Measurements from ENCODE around the gene GPR137B.

The GPR137B gene

GRCh38 chr1:236222632-236223031 is 80.3 kb downstream of the GPR137B start:
- in situ Hi-C loops (cut with MboI; ENCODE audit: low pct_unique_long_range_greater_than_20kb, low sequenced_read_pairs, unreplicated experiment): no loop called here
- DNase-seq (ENCODE audit: low spot score): no peak
- TF ChIP-seq CTCF (IDR thresholded peaks at IDR 0.05; ENCODE audit: extremely low read depth, insufficient read depth, missing control alignments): no peak

GRCh38 chr1:236228411-236228810 is 86.1 kb downstream of the GPR137B start:
- no peak for TF ChIP-seq CTCF (IDR thresholded peaks at IDR 0.05; ENCODE audit: extremely low read depth, insufficient read depth, missing control alignments)
- in situ Hi-C loops (cut with MboI; ENCODE audit: low pct_unique_long_range_greater_than_20kb, low sequenced_read_pairs, unreplicated experiment): no loop called here
- no peak for DNase-seq (ENCODE audit: low spot score)

- no peak for TF ChIP-seq CTCF (IDR thresholded peaks at IDR 0.05; ENCODE audit: extremely low read depth, insufficient read depth, missing control alignments)
- DNase-seq (ENCODE audit: low spot score): no peak
- in situ Hi-C loops (cut with MboI; ENCODE audit: low pct_unique_long_range_greater_than_20kb, low sequenced_read_pairs, unreplicated experiment): no loop called here
These were observed 92.8 kb downstream of the GPR137B start for GRCh38 chr1:236235116-236235515.

- TF ChIP-seq CTCF (IDR thresholded peaks at IDR 0.05; ENCODE audit: extremely low read depth, insufficient read depth, missing control alignments): no peak
- DNase-seq (ENCODE audit: low spot score): no peak
- in situ Hi-C loops (cut with MboI; ENCODE audit: low pct_unique_long_range_greater_than_20kb, low sequenced_read_pairs, unreplicated experiment): no loop called here
These were observed 96.8 kb downstream of the GPR137B start for GRCh38 chr1:236239092-236239585.

GRCh38 chr1:236240675-236241074 is 98.3 kb downstream of the GPR137B start:
- in situ Hi-C loops (cut with MboI; ENCODE audit: low pct_unique_long_range_greater_than_20kb, low sequenced_read_pairs, unreplicated experiment): no loop called here
- no peak for TF ChIP-seq CTCF (IDR thresholded peaks at IDR 0.05; ENCODE audit: extremely low read depth, insufficient read depth, missing control alignments)

GRCh38 chr1:236242568-236242967 is 100.2 kb downstream of the GPR137B start:
- no peak for DNase-seq (ENCODE audit: low spot score)
- in situ Hi-C loops (cut with MboI; ENCODE audit: low pct_unique_long_range_greater_than_20kb, low sequenced_read_pairs, unreplicated experiment): no loop called here
- TF ChIP-seq CTCF (IDR thresholded peaks at IDR 0.05; ENCODE audit: extremely low read depth, insufficient read depth, missing control alignments): no peak

More at GRCh38 chr1:236240675-236241074, 98.3 kb downstream of the GPR137B start:
- no peak for DNase-seq (ENCODE audit: low spot score)

- TF ChIP-seq CTCF (IDR thresholded peaks at IDR 0.05; ENCODE audit: extremely low read depth, insufficient read depth, missing control alignments): no peak
- in situ Hi-C loops (cut with MboI; ENCODE audit: low pct_unique_long_range_greater_than_20kb, low sequenced_read_pairs, unreplicated experiment): no loop called here
- no peak for DNase-seq (ENCODE audit: low spot score)
These were observed 104.9 kb downstream of the GPR137B start for GRCh38 chr1:236247286-236247685.
